ENCODE data around the gene ADA.
"Not testable (repeated sequence)": the region's sequence is repeated elsewhere in the genome, so short reads cannot be mapped to it uniquely, and the experiment has no call there.

Gene ADA

GRCh38 chr20:44596010-44596409 is 55.5 kb downstream of the ADA start:
- H3K4me3 ChIP-seq (replicated peaks; ENCODE audit: low read depth, low read length) = no peak overlapping the region
- DNase-seq (ENCODE audit: low read depth) = no peak
- TF ChIP-seq CTCF (IDR thresholded peaks at IDR 0.05; ENCODE audit: low read length, missing control alignments) = no peak

DNA sequence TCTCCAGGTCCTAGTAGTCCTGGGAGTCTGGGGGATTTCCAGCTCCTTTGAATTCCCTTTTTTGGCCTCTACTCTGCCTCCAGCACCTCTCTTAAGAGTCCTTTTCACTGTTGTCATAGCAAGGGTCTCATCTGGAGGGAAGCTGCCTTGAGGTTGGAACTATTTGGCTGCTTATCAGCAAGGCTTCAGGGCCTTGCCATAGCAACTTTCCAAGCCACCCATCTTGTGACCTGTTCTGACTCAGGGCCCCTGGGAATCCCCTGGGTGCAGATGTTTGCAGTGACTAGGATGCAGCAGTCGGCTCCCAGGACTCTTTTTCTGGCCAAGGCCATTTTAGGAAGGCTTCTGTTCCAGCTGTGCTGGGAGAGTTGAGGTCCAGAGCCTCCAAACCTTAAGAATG is 56.8 kb downstream of the ADA start:
- H3K4me3 ChIP-seq (replicated peaks; ENCODE audit: low read depth, low read length) = no peak overlapping the region
- no peak for TF ChIP-seq CTCF (IDR thresholded peaks at IDR 0.05; ENCODE audit: low read length, missing control alignments)
- DNase-seq (ENCODE audit: low read depth) = peak; percentile 77

GRCh38 chr20:44593751-44594150 is 57.7 kb downstream of the ADA start:
- DNase-seq (ENCODE audit: low read depth) = no peak
- H3K4me3 ChIP-seq (replicated peaks; ENCODE audit: low read depth, low read length) = no peak overlapping the region
- no peak for TF ChIP-seq CTCF (IDR thresholded peaks at IDR 0.05; ENCODE audit: low read length, missing control alignments)

DNA sequence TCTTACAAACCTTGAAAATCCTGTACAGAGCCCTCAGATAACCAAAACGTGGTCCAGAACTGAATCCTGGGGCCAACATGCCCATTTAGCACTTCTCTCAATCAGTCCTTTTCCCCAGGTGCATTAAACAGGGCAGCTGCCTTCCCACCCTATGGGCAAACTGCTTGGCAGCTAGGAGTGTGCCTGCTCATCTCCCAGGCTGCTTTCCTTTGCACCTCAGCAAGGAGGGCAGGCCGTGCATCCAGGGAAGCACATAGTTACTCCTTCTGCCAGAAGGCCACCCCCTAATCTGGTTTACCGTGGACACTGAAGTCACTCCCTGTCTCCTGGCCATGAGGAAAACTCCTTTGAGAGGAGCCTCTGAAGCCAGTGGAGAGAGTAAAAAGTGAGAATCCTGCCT is 59.1 kb downstream of the ADA start:
- DNase-seq (ENCODE audit: low read depth) = no peak
- TF ChIP-seq CTCF (IDR thresholded peaks at IDR 0.05; ENCODE audit: low read length, missing control alignments) = no peak

GRCh38 chr20:44590980-44591778 is 60.3 kb downstream of the ADA start:
- no peak overlapping the region for H3K4me3 ChIP-seq (replicated peaks; ENCODE audit: low read depth, low read length)
- no peak for DNase-seq (ENCODE audit: low read depth)
- TF ChIP-seq CTCF (IDR thresholded peaks at IDR 0.05; ENCODE audit: low read length, missing control alignments) = no peak

More for the DNA sequence above, 59.1 kb downstream of the ADA start:
- no peak overlapping the region for H3K4me3 ChIP-seq (replicated peaks; ENCODE audit: low read depth, low read length)

DNA sequence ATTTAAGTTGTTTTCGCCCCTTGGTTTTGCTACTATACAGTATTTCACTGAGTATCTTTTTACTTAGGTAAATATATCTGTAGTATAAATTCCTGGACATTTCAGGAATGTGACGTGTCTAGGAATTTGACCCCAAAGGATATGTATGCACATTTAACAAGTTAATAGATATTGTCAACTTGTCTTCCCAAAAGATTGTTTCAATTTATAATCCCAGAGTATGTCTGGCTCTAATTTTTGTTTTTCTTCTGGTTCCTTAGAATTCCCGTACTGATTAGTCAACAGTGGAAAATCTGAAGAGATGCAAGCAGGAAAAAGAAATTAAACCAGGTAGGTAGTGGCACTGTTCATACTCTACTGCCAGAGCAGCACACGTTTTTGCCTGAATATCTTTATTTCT is 62.0 kb downstream of the ADA start:
- H3K4me3 ChIP-seq (replicated peaks; ENCODE audit: low read depth, low read length) = no peak overlapping the region
- DNase-seq (ENCODE audit: low read depth) = no peak
- no peak for TF ChIP-seq CTCF (IDR thresholded peaks at IDR 0.05; ENCODE audit: low read length, missing control alignments)

DNA sequence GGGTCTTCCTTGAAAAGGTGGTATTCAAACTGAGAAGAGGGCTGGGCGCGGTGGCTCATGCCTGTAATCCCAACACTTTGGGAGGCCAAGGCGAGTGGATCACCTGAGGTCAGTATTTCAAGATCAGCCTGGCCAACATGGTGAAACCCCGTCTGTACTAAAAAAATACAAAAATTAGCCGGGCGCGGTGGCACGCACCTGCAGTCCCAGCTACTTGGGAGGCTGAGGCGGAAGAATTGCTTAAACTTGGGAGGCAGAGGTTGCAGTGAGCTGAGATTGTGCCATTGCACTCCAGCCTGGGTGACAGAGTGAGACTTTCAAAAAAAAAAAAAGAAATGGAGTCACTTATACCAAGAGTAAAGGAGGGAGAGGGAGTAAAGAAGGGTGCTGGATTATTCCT is 63.2 kb downstream of the ADA start:
- DNase-seq (ENCODE audit: low read depth); H3K4me3 ChIP-seq (replicated peaks; ENCODE audit: low read depth, low read length): not testable (repeated sequence)
